Measurements from ENCODE around the gene CASQ2.

Gene CASQ2

GRCh38 chr1:115727706-115728249 lies 40.7 kb downstream of the CASQ2 start:
- no peak for DNase-seq (ENCODE audit: low read depth)

- no peak for DNase-seq (ENCODE audit: low read depth)
Measured at GRCh38 chr1:115726570-115726969, 41.9 kb downstream of the CASQ2 start.

GRCh38 chr1:115726161-115726560 lies 42.4 kb downstream of the CASQ2 start:
- no peak for DNase-seq (ENCODE audit: low read depth)

- DNase-seq (ENCODE audit: low read depth), result no peak
Measured at GRCh38 chr1:115725600-115725999, 42.9 kb downstream of the CASQ2 start.

GRCh38 chr1:115723756-115724155 lies 44.8 kb downstream of the CASQ2 start:
- DNase-seq (ENCODE audit: low read depth), result no peak

GRCh38 chr1:115722221-115722620 lies 46.3 kb downstream of the CASQ2 start:
- DNase-seq (ENCODE audit: low read depth), result no peak

GRCh38 chr1:115719285-115719684 lies 49.2 kb downstream of the CASQ2 start:
- no peak for DNase-seq (ENCODE audit: low read depth)

GRCh38 chr1:115718011-115718754 lies 50.3 kb downstream of the CASQ2 start:
- DNase-seq (ENCODE audit: low read depth), result no peak

GRCh38 chr1:115717541-115717940 lies 51.0 kb downstream of the CASQ2 start:
- no peak for DNase-seq (ENCODE audit: low read depth)

GRCh38 chr1:115714572-115715141 lies 53.9 kb downstream of the CASQ2 start:
- no peak for DNase-seq (ENCODE audit: low read depth)

- no peak for DNase-seq (ENCODE audit: low read depth)
Measured at GRCh38 chr1:115713906-115714305, 54.6 kb downstream of the CASQ2 start.

- DNase-seq (ENCODE audit: low read depth), result no peak
Measured at GRCh38 chr1:115712911-115713609, 55.5 kb downstream of the CASQ2 start.

GRCh38 chr1:115710859-115711624 lies 57.5 kb downstream of the CASQ2 start:
- no peak for DNase-seq (ENCODE audit: low read depth)

- DNase-seq (ENCODE audit: low read depth), result peak; percentile 24
Measured at GRCh38 chr1:115706587-115707425, 61.7 kb downstream of the CASQ2 start.

GRCh38 chr1:115705963-115706362 lies 62.6 kb downstream of the CASQ2 start:
- no peak for DNase-seq (ENCODE audit: low read depth)

- no peak for DNase-seq (ENCODE audit: low read depth)
Measured at GRCh38 chr1:115705085-115705951, 63.2 kb downstream of the CASQ2 start.

- no peak for DNase-seq (ENCODE audit: low read depth)
Measured at GRCh38 chr1:115702959-115703358, 65.6 kb downstream of the CASQ2 start.

- no peak for DNase-seq (ENCODE audit: low read depth)
Measured at GRCh38 chr1:115701090-115701489, 67.4 kb downstream of the CASQ2 start.

- DNase-seq (ENCODE audit: low read depth), result no peak
Measured at GRCh38 chr1:115697619-115698018, 70.9 kb downstream of the CASQ2 start.

GRCh38 chr1:115694805-115695204 lies 73.7 kb downstream of the CASQ2 start:
- DNase-seq (ENCODE audit: low read depth), result no peak
